Activated effector memory CD4-positive, alpha-beta T cell treated with anti-CD3 and anti-CD28 coated beads, Interleukin-2, amount 50 U/mL, for 16 hours (primary cell): ENCODE data around the gene RIC8A.
A peak's percentile ranks its signal among the peaks of the same experiment; 100 is the strongest.

Experiments
- DNase-seq: peaks from one replicate; pipeline ENCODE4 v3.0.0-alpha.2; 2020

The RIC8A gene

DNA sequence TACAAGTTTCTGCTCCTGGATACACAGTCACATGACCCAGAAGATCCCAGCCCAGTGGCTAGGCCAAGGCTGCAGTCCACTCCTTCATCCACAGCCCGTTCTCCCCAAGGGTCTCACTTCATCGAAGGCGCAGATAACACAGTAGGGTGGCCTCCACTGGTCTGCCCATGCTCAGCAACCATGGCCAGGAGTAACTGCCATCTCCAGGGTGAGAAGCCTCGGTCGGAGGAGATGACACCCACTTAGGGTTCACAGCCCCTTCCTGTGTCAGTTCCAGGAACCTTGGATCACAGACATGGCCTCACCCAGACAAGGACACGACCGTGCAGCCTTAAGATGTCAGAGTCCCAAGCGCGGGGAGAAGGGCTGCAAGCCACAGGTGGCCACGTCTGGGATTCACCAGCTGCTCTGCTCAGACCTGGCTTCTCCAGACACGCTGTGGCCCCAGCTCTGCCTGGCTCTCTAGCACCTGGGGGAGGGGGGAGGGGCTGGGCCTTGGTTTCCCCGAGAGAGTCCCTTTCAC lies 2.9 kb upstream of the RIC8A start:
- DNase-seq, result peak; percentile 52

GRCh38 chr11:205221-206001 lies 2.1 kb upstream of the RIC8A start:
- peak; percentile 60 for DNase-seq

- DNase-seq, result peak; percentile 62
These were observed 1.5 kb upstream of the RIC8A start for GRCh38 chr11:206002-206384.

DNA sequence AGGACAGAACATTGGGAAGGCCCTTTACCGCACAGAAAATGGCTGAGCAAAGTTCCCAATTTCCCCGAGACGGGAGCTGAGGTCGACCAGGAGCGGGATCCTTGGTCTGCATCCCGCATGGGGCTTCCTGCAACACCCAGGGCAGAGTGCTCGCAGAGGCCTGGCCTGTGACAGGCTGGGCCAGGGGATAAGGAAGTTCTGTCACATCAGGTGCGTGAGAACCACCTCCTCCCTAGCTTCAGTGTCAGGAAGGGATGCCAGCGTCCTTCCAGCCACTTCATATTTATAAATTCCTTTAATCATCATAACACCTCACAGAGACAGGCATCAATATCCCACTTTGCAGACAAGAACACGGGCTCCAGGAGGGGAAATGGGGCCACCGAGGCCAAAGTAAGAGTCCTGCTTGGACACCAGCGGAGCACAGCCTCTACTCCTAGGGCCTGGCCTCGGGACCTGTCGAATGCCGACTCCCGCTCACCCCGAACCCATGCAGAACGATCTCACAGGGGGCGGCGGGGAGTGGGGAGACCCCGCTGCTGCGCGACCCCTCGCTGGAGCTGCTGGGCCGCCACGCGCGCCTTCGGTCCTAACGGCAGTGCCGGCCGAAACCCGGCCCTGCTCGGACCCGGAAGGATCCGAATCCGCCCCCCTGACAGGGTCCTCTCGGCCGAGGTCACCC lies 841 bp upstream of the RIC8A start:
- peak; percentile 69 for DNase-seq

DNA sequence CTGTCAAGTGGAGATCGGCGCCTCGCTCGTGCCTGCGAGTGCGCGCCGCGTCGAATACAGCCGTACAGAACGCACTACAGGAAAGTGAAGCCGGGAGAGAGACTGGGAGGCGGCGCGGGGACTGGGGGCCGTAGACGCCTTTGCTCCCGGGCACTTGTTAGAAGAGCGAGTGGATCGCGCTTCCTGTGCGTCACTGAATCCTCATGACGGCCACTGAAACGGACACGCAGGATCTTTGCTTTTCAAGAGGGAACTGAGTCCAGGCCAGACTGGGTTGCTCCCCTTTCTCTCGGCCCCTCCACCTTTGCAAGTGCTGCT lies 314 bp downstream of the RIC8A start:
- DNase-seq, result no peak

GRCh38 chr11:208181-208916 lies 841 bp downstream of the RIC8A start:
- DNase-seq, result peak; percentile 94

DNA sequence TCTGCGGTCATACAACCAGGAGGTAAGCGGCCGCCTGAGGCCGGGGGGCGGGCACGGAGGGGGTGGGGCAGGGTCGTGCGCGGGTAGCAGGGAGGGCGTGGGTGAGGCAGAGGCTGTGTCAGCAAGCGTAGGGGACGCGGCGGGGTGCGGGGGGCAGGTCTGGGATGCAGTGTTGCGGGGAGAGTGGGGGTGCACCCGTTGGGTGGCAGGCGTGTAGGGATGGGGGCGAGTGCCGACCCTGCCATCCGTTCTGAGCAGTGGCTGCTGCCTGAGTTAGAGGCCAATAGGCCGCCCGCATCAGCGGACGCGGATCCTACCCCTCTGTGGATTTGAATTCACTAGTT lies 1.4 kb downstream of the RIC8A start:
- no peak for DNase-seq

- DNase-seq, result peak; percentile 68
These were observed 2.0 kb downstream of the RIC8A start for GRCh38 chr11:209275-210121.

- DNase-seq, result peak; percentile 37
These were observed 2.8 kb downstream of the RIC8A start for GRCh38 chr11:210122-210802.

DNA sequence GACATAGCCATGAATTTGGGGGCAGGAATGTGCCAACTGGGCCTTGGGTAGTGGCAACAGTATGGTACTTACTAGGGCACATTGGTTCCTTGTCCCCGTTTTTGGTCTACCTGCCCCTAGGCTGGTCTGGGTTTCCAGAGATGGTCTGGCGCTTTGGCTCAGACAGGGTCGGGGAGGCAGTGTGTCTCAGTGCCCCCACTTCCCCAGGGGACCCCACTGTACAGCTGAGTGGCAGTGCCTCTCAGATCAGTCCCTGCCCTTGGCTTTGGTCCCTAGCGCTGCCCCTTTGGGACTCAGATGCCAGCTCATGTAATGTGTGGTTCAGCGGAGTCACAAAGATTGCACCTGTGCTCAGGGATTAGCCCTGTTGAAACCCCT lies 3.3 kb downstream of the RIC8A start:
- peak; percentile 59 for DNase-seq

GRCh38 chr11:211295-211694 lies 3.8 kb downstream of the RIC8A start:
- DNase-seq, result peak; percentile 38

DNA sequence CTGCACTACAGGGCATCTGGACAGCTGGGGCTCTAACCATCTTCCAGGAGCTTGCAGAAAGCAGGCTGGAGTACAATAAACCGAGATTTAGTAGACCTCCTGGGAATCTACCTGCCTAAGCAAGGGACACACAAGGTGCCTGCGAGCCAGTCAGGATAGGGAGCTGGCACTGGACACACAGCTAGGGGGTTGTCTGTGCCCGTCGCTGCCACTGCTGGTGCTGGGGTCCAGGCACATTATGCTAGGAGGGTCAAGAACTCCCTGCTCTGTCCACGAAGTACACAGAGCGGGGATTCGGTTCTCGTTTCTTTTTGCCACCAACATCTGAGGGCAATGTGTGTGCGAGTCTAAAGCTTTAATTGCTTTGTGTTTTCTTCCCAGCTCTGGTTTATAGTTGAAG lies 4.2 kb downstream of the RIC8A start:
- DNase-seq, result no peak

DNA sequence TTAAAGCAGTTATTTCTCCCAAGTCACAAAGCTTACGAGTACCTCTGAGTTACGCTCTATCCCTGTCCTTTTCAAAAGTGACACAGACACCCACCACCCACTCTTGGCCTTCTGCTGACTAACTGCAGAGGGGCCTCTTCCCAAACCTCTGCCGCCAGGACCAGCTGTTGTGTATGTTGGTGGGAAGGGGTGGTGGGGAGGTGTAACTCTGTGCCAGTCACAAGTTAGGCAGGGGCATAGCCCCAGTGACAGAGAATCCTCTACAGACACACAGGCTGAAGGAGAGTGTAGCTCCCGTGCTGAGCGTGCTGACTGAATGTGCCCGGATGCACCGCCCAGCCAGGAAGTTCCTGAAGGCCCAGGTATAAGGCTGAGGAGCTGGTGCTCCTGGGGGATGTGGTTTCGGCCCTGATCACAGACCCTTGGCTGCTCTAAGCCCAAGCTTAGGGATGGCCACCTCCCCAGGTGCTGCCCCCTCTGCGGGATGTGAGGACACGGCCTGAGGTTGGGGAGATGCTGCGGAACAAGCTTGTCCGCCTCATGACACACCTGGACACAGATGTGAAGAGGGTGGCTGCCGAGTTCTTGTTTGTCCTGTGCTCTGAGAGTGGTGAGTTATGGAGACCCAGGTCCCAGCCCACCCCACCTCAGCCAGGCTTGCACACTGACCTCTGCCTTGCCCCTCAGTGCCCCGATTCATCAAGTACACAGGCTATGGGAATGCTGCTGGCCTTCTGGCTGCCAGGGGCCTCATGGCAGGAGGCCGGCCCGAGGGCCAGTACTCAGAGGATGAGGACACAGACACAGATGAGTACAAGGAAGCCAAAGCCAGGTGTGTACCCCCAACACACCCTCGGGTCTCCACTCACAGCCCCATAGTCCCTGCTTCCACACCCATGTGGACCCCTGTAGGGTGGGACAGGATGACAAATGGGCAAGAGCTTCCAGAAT lies 4.9 kb downstream of the RIC8A start:
- no peak for DNase-seq

DNA sequence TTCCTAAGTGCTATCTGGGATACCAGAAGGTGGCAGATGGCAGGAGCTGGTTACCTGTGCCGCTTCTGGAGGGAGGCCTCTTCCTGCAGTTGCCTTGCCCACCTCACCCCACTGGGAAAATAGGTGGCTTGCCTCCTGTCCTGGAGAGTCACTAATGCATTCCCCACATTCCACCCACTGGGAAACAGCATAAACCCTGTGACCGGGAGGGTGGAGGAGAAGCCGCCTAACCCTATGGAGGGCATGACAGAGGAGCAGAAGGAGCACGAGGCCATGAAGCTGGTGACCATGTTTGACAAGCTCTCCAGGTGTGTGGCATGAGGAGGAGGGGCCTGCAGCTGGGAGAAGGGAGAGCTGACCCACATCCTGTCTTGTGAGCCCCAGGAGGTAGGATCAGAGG lies 5.6 kb downstream of the RIC8A start:
- peak; percentile 54 for DNase-seq

DNA sequence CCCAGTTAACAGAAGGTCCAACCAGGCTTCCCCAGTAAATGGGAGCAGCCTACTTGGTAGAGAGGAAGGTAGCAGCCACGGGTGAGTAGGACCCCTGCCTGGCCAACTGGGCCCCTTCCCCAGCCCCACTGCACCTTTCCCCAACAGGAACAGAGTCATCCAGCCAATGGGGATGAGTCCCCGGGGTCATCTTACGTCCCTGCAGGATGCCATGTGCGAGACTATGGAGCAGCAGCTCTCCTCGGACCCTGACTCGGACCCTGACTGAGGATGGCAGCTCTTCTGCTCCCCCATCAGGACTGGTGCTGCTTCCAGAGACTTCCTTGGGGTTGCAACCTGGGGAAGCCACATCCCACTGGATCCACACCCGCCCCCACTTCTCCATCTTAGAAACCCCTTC lies 6.6 kb downstream of the RIC8A start:
- peak; percentile 51 for DNase-seq

DNA sequence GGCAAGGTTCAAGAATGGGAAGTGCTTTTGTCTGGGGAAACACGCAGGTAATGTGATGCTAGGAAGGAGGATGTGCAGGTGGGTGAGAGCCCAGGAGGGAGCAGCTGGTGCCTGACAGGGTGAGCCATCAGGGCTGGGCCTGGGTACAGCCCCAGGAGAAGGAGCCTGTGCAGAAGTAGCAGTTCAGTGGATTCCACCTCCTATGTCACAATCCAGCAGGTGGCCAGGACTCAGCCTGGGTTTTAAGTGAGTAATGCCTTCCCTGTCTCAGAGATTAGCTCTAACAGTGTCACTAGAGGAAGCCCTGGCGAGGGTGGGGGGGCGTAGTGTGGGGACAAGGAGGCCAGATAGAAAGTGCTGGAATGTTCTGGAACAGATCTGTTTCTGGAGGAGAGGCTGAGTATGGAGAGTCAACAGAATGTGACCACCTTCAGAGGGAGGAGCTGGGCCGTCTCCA lies 8.1 kb downstream of the RIC8A start:
- peak; percentile 61 for DNase-seq

DNA sequence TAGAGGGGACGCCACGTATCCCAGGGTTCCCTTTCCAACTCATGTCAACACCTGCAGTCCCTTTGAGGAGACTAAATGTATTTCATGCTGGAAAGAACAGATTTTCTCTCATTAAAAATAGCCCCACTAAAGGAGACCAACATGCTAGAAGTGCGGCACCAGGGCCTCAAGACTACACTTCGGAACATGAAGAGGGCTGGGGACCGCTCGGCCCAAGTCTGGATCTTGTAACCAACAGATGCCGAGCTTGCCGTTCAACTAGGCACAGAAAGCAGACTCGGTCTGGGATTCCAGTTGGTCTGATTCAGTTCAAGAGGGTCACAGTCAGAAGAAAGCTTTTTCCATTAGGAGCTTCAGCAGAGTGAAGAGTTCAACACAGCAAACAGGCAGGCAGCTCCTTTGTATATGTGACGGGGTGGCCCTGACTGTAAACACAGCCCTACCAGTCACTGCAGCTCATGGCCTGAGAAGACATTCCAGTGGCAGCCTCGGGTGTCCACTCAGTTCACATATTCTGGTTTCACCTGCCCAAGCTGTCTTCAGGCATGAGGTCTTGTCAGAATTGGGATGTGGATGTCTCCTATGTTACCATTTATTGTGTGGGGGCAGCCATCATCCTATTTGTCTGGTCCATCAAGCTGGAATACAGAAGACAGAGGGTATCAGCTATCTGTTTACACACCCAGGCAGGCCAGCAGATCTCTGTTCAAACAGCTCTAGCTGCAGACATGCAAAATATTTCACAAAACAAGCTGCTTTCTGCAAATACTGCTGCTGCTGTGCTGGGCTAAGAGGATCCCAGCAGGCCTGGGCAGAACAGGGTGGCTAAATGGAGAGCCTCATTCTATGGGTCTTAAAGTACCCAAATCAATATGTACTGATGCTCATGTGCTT lies 8.8 kb downstream of the RIC8A start:
- peak; percentile 50 for DNase-seq

DNA sequence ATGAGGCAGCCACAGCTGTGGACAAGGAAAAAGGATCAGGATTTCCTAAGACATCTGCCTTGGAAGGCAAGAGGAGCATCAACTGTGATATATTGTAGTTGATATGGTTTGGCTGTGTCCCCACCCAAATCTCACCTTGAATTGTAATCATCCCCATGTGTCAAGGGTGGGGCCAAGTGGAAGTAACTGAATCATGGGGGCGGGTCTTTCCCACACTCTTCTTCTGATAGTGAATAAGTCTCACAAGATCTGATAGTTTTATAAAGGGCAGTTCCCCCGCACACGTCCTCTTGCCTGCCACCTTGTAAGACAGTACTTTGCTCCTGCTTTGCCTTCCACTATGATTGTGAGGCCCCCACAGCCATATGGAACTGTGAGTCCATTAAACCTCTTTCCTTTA lies 10.2 kb downstream of the RIC8A start:
- DNase-seq, result peak; percentile 47

DNA sequence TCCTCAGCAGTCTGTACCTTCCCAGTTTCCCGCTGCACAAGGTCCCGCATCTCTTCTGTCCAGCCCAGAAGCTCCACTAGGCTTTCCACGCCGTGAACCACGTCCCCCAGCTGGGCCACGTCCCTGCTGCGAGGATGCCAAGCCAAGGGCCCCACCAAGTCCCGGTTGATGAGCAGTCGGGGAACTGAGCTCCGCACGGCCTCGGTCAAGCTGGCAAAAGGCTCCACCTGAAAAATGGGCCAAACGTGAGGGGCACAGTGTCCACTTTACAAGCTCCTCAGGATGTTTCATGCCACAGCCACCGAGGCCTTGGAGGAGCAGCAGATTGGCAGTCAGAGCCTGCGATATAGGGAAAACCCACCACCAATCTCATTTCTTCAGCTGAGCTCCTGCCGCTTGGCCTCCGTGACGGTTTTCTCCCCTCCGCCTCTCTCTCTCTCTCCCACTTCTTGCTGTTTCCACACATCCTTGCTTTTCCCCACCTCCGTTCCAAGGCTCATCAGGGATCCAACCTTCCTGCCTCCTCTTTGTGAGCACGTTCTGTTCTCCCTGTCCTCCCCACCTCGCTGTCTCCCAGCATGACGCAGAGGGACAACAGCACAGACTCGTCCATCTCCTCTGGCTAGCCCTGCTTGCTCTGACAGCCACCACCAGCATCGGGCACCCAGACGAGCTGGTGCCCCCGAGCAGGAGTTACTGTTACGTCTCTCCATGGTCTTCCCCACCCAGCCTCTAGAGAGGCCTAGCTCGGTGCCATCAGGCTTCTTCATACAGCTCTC lies 11.5 kb downstream of the RIC8A start:
- peak; percentile 53 for DNase-seq
